Measurements from ENCODE around the gene PLCB1. TPM values are rescaled to one million over a fixed set of nuclear protein-coding genes. Genes with fewer than 3 reads are reported as not detected.

Gene PLCB1
- total and polyA plus RNA-seq, 2 of the 4 experiments (the other 2 are of a cell fraction), result 5.6 to 16.1 TPM

DNA sequence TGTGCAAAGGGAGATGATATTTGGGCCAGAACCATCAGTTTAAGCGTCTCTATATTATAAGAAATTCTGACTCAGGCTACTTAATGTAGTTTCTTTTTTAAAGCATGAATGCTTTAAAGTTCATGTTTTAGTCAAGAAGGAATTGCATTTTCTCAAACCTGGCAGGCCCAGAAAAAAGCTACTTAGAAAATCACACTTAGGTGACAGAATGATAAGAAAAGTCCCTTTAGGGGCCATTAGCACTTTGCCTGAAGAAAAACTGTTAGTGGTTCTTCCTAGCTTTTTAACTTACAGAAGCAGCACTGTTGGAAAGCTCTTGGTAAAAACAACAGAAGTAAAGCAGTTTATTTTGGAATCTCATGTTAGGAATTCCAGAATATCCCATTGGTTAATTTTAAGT lies 387.8 kb downstream of the PLCB1 start:
- no TSS peak for BruUV-seq (replicated peaks)
- in situ Hi-C loops (cut with MboI; ENCODE audit: low sequenced_read_pairs), result no loop called here
- TF ChIP-seq RAD21 (IDR thresholded peaks at IDR 0.05; ENCODE audit: low read length), result no peak
- no peak for TF ChIP-seq POLR2A (IDR thresholded peaks at IDR 0.05; ENCODE audit: low read depth, low read length)
- no peak for TF ChIP-seq CHD1 (IDR thresholded peaks at IDR 0.05; ENCODE audit: low read depth, low read length)

More for the DNA sequence above, 387.8 kb downstream of the PLCB1 start:
- ChIA-PET POLR2A (ENCODE audit: unreplicated experiment) (no interaction called here), CTCF (no interaction called here)
- Histone ChIP-seq H3K36me3 (ENCODE audit: control insufficient read depth, insufficient read depth, low read length) (no peaks in the 10 kb centered on the region), H2BK15ac (ENCODE audit: low read depth, low read length) (no peak overlapping the region), H2AK9ac (replicated peaks; ENCODE audit: low read depth, low read length, poor library complexity) (no peak overlapping the region), H2BK5ac (ENCODE audit: low read depth, low read length, poor library complexity, severe bottlenecking) (no peak overlapping the region), H3K79me1 (ENCODE audit: low read depth in 1 of 2, low read length in 2 of 2) (no peaks in the 10 kb centered on the region), H4K8ac (ENCODE audit: low read depth in 2 of 2, low read length in 2 of 2) (no peak overlapping the region), H2AFZ (replicated peaks; ENCODE audit: low read length, poor library complexity) (no peak overlapping the region), H4K91ac (ENCODE audit: insufficient read depth, low read depth, low read length) (no peak overlapping the region), H3K4me3 (ENCODE audit: insufficient read depth, low read depth, low read length) (no peak overlapping the region), H3K4me1 (ENCODE audit: control insufficient read depth, insufficient read depth, low read length) (no peaks in the 10 kb centered on the region; the same call in 1 of the 2 replicates), H3K56ac (ENCODE audit: extremely low read depth, insufficient read depth, low read length) (no peak overlapping the region), H3K9me3 (ENCODE audit: control insufficient read depth, insufficient read depth, low read length) (no peaks in the 10 kb centered on the region), H3K9ac (ENCODE audit: low read depth, low read length) (no peak overlapping the region), H4K5ac (ENCODE audit: low read depth, low read length) (no peak overlapping the region), H3K4ac (ENCODE audit: low read depth, low read length) (no peak overlapping the region), H3K18ac (ENCODE audit: low read depth, low read length) (no peak overlapping the region), H3K14ac (replicated peaks; ENCODE audit: low read depth, low read length) (no peak overlapping the region), H2BK20ac (ENCODE audit: low read depth, low read length) (no peak overlapping the region), H3K23ac (ENCODE audit: low read depth, low read length) (no peak overlapping the region), H3K4me2 (ENCODE audit: low read depth, low read length) (no peak overlapping the region), H2AK5ac (ENCODE audit: low read depth, low read length) (no peak overlapping the region), H3K27ac (ENCODE audit: insufficient read depth, low read length) (no peak overlapping the region), H3K27me3 (ENCODE audit: control insufficient read depth, insufficient read depth, low read length) (no peaks in the 10 kb centered on the region), H4K20me1 (ENCODE audit: insufficient read depth, low read length) (no peaks in the 10 kb centered on the region), H2BK120ac (ENCODE audit: low read depth, low read length) (no peak overlapping the region), H3K9me1 (ENCODE audit: insufficient read depth, low read length) (no peaks in the 10 kb centered on the region; the same call in 1 of the 2 replicates)
- intact Hi-C loops (cut with micrococcal nuclease) (no loop called here), dilution Hi-C loops (cut with HindIII; ENCODE audit: low sequenced_read_pairs, unreplicated experiment) (no loop called here)
- no CpG with 5 or more reads among the region's 1 CpG for WGBS, 2 experiments (ENCODE audit: extremely low coverage in 2 of 2, insufficient read length in 1 of 2)
- no peak for DNase-seq
- ATAC-seq (ENCODE audit: low read depth), result no peak
